Gastroesophageal sphincter (tissue), 4 donors: ENCODE results near the gene RFX8. TPM values are rescaled to one million over a fixed set of nuclear protein-coding genes. Genes with fewer than 3 reads are reported as not detected.

Source experiments
- ATAC-seq: fragments of 150-250 bp; one replicate; pipeline ENCODE4 v1.9.1; 2016; ENCODE audit warnings: mild to moderate bottlenecking, moderate library complexity
- H3K27ac ChIP-seq, 4 donors: fragments of 200-600 bp; sonication (generic) in 3 of 4; 1 replicate in 3 of 4; 2 replicates in 1 of 4; pipeline ENCODE4 v1.5.1; 2016 to 2019
- H3K27me3 ChIP-seq: fragments of 200-600 bp; sonication (generic); one replicate; pipeline ENCODE4 v1.5.1; 2019
- H3K36me3 ChIP-seq, 2 donors: fragments of 200-600 bp; sonication (generic); one replicate each; pipeline ENCODE4 v1.5.1; 2019; ENCODE audit warnings: control low read depth in 1 of 2
- H3K4me1 ChIP-seq, 3 donors: fragments of 200-600 bp; sonication (generic); 1 replicate in 2 of 3; 2 replicates in 1 of 3; pipeline ENCODE4 v1.5.1; 2016 to 2019; ENCODE audit warnings: control low read depth in 2 of 3
- H3K4me3 ChIP-seq, 2 donors: fragments of 200-600 bp; sonication (generic); one replicate each; pipeline ENCODE4 v1.5.1; 2019; ENCODE audit warnings: mild to moderate bottlenecking in 1 of 2, moderate library complexity in 1 of 2
- H3K9me3 ChIP-seq, 3 donors: fragments of 200-600 bp; sonication (generic); one replicate each; pipeline ENCODE4 v1.5.1; 2017 to 2019; ENCODE audit warnings: control low read depth in 2 of 3
- EP300 ChIP-seq: sonication (generic); formaldehyde crosslinking; IDR thresholded peaks from one replicate; pipeline ENCODE4 v1.6.1; 2017; ENCODE audit warnings: antibody characterized with exemption, mild to moderate bottlenecking
- POLR2A ChIP-seq, 2 donors: fragments of 450-650 bp; IDR thresholded peaks; one replicate each; pipeline ENCODE4 v1.6.1; 2017; ENCODE audit warnings: antibody characterized with exemption in 2 of 2, mild to moderate bottlenecking in 2 of 2, moderate library complexity in 1 of 2
- POLR2AphosphoS5 ChIP-seq: sonication (generic); formaldehyde crosslinking; IDR thresholded peaks from one replicate; pipeline ENCODE4 v1.6.1; 2017; ENCODE audit warnings: antibody characterized with exemption
- WGBS, 2 donors: methylation state at CpG; one replicate each; pipeline ENCODE4 v1.1.5; 2018; ENCODE audit warnings: low coverage in 1 of 2; 5-methylcytosine and 5-hydroxymethylcytosine counted together
- total RNA-seq, 4 donors: library from RNA; depleted of rRNA; stranded (reverse); fragments of >200 nt; gene quantifications; one replicate each; pipeline ENCODE4 v1.1.0, GENCODE V29; 2016
- TF ChIP-seq, protein P1 (sequence below), 4 experiments: fragments of 200-600 bp in 2 of 4; fragments of 450-650 bp in 2 of 4; sonication (generic) in 1 of 4; IDR thresholded peaks; one replicate each; pipeline ENCODE4 v1.5.1; 2017 to 2019; ENCODE audit warnings: antibody characterized with exemption in 4 of 4, mild to moderate bottlenecking in 2 of 4, moderate library complexity in 2 of 4

Gene RFX8
- total RNA-seq, 4 donors from 2014 or later, result 0.54 TPM; not detected in 3

DNA sequence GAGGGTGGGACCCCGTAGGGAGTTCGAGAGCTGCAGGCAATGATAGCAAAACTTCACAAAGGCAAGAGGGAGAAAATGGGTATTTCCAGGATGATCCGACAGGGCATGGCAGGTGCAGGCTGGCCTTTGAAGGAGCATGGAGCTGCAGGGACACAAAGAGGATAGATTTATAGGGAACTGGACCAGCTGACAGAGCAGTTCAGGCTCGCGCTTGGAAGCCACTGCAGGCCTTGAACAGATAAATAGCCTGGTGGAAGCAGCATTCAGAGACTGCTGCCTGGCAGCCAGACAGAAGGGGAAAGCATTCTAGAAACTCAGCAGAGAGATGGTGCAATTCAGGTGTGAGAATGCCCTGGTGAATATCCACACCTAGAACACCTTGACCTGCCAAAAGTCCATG is 58.3 kb downstream of the RFX8 start:
- ATAC-seq, result no peak
- Histone ChIP-seq H3K36me3 (no peaks in the 10 kb centered on the region), H3K4me1 (peaks cover 0 to 4% (median 0%) of the 10 kb centered on the region in 3 donors), H3K27ac (no peak overlapping the region), H3K9me3 (peaks cover 0 to 4% (median 0%) of the 10 kb centered on the region in 3 donors), H3K27me3 (no peaks in the 10 kb centered on the region), H3K4me3 (no peak overlapping the region)
- WGBS, 2 donors, result 67 to 89% methylated on average over 4 to 5 of the region's 5 CpGs
- TF ChIP-seq EP300 (no peak), POLR2AphosphoS5 (no peak), POLR2A (IDR thresholded peaks at IDR 0.05) (no peak)
- TF ChIP-seq, protein P1, sequence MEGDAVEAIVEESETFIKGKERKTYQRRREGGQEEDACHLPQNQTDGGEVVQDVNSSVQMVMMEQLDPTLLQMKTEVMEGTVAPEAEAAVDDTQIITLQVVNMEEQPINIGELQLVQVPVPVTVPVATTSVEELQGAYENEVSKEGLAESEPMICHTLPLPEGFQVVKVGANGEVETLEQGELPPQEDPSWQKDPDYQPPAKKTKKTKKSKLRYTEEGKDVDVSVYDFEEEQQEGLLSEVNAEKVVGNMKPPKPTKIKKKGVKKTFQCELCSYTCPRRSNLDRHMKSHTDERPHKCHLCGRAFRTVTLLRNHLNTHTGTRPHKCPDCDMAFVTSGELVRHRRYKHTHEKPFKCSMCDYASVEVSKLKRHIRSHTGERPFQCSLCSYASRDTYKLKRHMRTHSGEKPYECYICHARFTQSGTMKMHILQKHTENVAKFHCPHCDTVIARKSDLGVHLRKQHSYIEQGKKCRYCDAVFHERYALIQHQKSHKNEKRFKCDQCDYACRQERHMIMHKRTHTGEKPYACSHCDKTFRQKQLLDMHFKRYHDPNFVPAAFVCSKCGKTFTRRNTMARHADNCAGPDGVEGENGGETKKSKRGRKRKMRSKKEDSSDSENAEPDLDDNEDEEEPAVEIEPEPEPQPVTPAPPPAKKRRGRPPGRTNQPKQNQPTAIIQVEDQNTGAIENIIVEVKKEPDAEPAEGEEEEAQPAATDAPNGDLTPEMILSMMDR (IDR thresholded peaks at IDR 0.05), result no peak

DNA sequence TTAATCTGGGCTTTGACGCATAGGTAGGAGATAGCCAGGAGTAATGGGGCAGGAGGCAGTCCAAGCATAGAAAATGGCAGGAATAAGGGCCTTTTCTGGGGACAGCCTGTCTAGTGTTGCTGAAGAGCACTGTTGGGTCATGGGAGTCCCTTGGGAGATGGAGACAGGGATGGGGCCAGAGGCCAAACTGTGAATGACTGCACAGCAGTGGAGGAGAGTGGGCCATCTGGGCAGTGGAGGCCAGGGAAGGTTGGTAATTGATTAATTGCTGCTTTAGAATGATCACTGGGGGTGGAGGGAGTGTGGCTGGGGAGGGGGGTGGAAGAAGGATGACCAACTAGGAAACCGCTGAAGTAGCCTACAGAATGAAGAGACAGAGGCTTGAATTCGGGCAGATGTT is 59.0 kb downstream of the RFX8 start:
- H3K27ac ChIP-seq, result no peak overlapping the region
- WGBS, 2 donors, result 86 to 95% methylated on average over 2 to 3 of the region's 3 CpGs

DNA sequence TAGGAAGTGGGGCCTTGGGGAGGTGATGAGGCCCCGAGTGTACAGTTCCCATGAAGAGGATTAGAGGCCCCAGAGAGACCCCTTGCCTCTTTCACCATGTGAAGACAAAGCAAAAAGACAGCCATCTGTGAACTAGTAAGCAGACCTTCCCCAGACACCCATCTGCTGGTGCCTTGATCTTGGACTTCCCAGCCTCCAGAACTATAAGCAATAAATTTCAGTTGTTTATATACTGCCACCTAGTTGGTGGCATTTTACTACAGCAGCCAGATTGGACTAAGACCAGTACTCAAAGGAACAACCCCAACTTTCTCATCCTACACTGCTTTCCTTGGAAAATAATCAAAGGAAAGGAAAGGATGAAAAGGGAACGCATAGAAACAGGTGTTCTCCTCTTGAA is 59.7 kb downstream of the RFX8 start:
- WGBS, 2 donors, result 100% methylated on average over 1 to 2 of the region's 2 CpGs
- no peak for TF ChIP-seq POLR2A (IDR thresholded peaks at IDR 0.05)
- TF ChIP-seq, protein P1 (IDR thresholded peaks at IDR 0.05), result no peak
- no peak for TF ChIP-seq POLR2AphosphoS5
- no peak for TF ChIP-seq EP300
- Histone ChIP-seq H3K9me3 (peaks cover 0 to 4% (median 0%) of the 10 kb centered on the region in 3 donors), H3K4me1 (peaks cover 0 to 4% (median 0%) of the 10 kb centered on the region in 3 donors), H3K27ac (no peak overlapping the region), H3K4me3 (no peak overlapping the region), H3K36me3 (no peaks in the 10 kb centered on the region), H3K27me3 (no peaks in the 10 kb centered on the region)
- no peak for ATAC-seq

More for the DNA sequence above, 59.0 kb downstream of the RFX8 start:
- H3K4me3 ChIP-seq, result no peak overlapping the region
- no peak for ATAC-seq
- no peaks in the 10 kb centered on the region for H3K27me3 ChIP-seq
- TF ChIP-seq POLR2A (IDR thresholded peaks at IDR 0.05) (no peak), POLR2AphosphoS5 (no peak), EP300 (no peak)
- TF ChIP-seq, protein P1 (IDR thresholded peaks at IDR 0.05), result no peak
- H3K9me3 ChIP-seq, result peaks cover 0 to 4% (median 0%) of the 10 kb centered on the region in 3 donors
- peaks cover 0 to 4% (median 0%) of the 10 kb centered on the region in 3 donors for H3K4me1 ChIP-seq
- no peaks in the 10 kb centered on the region for H3K36me3 ChIP-seq

DNA sequence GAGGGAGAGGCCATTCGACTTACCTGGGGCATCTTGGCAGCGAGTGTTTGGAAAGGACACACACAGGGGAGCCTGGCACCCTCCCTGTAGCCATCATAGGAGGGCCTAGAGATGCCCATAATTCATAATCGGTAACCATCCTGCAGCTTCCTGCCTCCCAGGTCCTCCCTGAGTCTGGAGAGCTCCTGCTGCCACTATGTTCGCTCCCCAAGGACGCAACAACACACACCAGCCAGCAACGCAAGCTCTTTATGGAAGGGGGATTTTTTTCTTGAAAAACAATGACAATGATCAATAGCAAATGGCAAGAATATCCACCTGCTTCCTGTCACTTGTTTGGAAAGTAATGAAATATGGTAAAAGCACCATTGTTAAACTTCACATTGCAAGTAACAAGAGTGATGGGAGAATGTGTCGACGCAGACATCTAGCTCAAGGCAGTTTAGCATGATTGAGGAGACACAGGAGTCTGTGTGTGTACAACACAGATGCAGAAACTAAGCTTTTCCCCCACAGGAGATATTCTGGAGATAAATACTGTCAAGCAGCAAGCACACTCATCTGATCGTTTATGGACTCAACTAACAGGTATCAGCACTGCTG is 62.7 kb downstream of the RFX8 start:
- peaks cover 6% of the 10 kb centered on the region for H3K27me3 ChIP-seq

More for the DNA sequence above, 62.7 kb downstream of the RFX8 start:
- Histone ChIP-seq H3K4me1 (no peaks in the 10 kb centered on the region), H3K36me3 (no peaks in the 10 kb centered on the region), H3K27ac (no peak overlapping the region), H3K9me3 (peaks cover 0 to 4% (median 0%) of the 10 kb centered on the region in 3 donors), H3K4me3 (no peak overlapping the region)
- WGBS, 2 donors, result 67 to 73% methylated on average over 7 of the region's 9 CpGs
- TF ChIP-seq POLR2AphosphoS5 (no peak), POLR2A (IDR thresholded peaks at IDR 0.05) (no peak), EP300 (no peak)
- TF ChIP-seq, protein P1 (IDR thresholded peaks at IDR 0.05), result no peak
- ATAC-seq, result no peak
